GM11168 (cell line): ENCODE measurements around the gene PLCL1.

Source experiments
- in situ Hi-C: fragments of 300-500 bp; cut with MboI; formaldehyde crosslinking; loops from one replicate; pipeline ENCODE4 v1.12.0; 2022; ENCODE audit warnings: low sequenced_read_pairs; ENCODE audit not compliant: unreplicated experiment

PLCL1 gene

DNA sequence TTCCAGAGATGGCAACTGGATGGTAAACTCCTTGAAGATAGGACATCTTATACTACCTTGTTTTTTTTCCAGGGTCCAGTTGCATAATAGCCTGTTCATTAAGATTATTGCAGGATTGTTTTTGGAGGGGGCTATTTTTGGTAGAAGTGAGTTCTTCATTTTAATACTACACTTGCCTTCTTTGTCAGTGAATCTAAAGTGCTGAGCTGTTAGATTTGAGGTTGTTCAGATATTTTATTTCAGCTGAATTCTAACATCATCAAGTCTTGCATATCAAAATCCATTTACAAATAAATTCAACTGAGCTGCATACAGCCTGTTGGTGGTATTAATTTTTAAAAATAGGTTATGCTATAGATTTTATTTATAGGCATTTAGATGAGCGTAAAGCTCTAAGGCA, 72.1 kb downstream of the PLCL1 start:
- in situ Hi-C loops = no loop called here

DNA sequence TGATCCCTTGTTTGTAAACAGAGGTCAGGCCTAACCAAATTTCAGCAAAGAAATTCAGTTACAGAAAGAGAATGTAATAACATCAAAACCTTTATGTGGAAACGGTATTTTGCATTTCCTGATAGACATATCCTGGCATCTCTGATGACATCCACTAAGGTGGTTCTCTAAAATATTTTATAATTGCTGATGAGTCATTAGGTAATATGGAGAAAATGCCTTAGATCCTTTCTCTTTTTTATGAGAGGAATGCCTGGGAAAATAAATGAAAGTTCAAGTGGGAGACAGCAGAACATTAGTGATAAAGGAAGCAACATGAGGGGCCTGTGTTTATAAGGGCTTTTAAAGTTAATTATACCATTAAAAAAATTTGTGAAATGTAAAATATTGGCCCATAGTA, 72.6 kb downstream of the PLCL1 start:
- in situ Hi-C loops = no loop called here

- in situ Hi-C loops = no loop called here
Measured at GRCh38 chr2:197878792-197879191, 74.4 kb downstream of the PLCL1 start.

- in situ Hi-C loops = no loop called here
Measured at GRCh38 chr2:197879812-197880408, 75.5 kb downstream of the PLCL1 start.

DNA sequence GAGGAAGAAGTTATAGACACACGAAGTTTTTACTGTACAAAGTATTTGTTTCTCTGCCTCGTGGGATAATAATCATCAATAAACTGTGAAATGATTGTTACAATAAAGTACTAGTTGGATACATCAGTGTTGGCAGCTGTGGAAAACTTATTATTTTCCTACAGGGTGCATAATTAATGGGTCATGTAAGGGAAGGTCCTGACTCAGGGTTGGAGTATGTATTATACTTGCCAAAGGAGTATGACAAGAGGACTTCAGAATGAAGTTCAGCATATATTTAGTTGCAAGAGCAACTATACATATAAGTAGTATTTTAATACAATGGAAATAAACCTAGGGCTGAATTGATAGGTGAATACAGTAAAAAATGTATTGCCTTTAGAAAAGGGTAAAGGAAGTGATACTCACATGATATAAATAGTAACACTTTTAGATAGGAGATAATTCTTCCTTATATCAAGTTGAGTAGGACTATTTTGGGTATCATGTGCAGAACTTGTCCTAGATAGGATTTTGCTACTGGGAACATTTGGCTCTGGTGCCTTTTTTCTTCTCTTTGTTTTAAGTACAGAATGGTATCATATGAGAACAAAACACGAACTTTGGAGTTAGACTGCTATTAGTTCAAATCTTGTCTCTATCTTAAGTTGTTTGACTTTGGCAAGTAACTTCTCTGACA, 79.1 kb downstream of the PLCL1 start:
- in situ Hi-C loops = no loop called here

DNA sequence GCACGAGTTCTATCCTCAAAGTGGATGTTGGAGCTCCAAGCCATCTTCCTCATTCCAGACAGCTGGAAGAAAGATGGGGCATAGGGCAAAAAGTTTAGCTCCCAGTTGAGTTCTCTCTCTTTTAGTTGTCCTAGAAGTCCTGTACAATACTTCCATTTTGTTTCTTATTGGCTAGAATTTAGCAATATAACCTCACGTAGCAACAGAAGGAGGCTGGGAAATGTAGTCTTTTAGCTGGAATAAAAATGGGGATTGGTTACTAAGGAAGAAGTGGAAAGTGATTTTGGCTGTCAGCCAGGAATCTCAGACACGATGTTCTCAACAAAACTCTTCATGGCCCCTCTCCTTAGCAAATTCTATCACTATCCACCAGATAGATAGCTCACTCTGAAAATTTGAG, 79.9 kb downstream of the PLCL1 start:
- in situ Hi-C loops = no loop called here

DNA sequence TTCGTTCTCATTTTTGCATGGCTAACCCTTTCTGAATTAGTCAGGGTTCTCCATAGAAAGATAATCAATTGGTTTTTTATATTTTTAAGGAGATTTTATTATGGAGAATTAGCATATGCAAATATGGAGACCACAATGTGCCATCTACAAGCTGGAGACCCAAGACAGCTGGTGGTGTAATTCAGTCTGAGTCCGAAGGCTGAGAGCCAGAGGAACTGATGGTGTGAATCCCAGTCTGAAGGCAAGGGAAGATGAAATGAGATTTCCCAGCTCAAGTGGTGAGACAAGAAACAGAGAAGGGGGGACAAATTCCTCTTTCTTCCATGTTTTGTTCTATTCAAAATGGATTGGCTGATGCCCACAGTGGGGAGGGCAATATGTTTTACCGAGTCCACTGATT, 80.7 kb downstream of the PLCL1 start:
- in situ Hi-C loops = no loop called here

DNA sequence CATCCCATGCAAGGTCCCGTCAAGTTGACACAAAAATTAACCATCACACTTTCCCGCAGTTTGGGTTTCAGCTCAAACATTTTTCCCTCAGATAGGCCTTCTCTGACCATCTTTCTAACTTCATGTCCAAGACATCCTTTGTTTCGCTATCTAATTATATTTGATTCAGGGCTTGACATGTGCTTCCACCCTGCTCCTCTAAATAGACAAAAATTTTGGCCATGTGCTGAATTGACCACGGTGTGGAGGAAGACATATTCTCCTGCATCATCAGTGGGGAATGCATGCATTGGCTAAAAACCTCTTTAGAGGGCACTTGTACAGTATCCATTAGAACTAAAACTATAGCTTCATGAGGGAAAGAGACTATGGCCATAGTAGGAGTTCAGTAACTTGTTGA, 81.2 kb downstream of the PLCL1 start:
- in situ Hi-C loops = no loop called here

GRCh38 chr2:197888321-197888720, 83.9 kb downstream of the PLCL1 start:
- in situ Hi-C loops = no loop called here

DNA sequence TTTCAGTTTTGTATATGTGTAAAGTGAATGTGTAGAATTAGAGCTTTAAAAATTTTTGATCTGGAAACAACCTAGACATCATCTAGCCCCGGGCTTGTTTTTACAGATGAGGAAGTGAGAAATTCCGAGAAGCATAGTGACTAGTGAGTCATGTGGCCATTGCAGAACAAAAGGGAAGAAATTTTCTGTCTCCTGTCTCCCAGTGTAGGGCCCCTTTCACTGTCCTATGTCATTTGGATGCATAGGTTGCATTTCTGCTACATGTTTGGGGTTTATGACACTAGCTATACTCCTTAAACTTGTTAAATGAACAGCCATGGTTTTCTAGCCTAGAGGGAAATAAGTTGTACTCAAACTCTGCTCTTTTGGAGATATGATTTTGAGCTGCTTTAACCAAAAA, 84.6 kb downstream of the PLCL1 start:
- in situ Hi-C loops = no loop called here

DNA sequence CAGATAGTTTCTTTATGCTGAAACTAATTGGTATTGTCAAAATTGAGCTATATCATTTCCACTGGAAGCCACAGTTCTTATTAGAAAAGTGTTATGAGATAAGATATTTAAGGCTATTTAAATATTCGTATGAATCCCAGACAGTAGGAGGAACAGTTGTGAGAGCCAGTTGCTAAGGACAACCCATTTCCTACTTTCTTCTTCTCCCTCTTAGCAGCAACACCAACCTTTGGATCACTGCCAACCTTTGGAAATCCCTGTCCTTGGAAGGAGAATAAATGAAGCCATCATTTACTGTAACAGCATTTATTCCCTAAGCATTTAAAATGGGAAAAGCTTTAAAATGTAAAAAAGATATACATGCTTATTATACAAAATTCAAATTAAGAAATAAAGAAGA, 85.8 kb downstream of the PLCL1 start:
- in situ Hi-C loops = no loop called here

DNA sequence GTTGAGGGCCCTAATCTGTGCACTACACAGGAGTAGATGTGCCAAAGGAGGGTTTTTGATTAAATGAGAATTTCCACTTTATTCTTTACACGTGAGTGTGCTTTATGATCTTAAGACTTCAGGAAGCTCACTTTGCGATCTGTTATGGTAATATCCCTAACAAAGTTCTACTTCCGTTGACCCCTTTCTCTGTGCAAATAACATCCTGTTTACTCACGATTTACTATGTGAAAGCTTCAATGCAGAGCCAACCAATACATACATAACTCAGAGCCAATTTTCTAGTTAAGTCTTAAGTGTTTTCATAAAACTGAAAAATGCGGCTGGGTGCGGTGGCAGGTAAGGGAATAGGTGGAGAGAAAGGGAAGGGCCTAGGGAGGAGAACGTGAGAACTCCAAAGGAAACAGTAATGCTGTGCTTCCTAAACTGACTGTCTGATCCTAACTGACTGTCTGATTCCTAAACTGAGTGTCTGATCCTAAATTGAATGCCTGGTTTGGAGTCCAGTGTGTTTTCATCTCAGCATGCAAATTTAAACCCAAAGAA, 87.6 kb downstream of the PLCL1 start:
- in situ Hi-C loops = no loop called here

DNA sequence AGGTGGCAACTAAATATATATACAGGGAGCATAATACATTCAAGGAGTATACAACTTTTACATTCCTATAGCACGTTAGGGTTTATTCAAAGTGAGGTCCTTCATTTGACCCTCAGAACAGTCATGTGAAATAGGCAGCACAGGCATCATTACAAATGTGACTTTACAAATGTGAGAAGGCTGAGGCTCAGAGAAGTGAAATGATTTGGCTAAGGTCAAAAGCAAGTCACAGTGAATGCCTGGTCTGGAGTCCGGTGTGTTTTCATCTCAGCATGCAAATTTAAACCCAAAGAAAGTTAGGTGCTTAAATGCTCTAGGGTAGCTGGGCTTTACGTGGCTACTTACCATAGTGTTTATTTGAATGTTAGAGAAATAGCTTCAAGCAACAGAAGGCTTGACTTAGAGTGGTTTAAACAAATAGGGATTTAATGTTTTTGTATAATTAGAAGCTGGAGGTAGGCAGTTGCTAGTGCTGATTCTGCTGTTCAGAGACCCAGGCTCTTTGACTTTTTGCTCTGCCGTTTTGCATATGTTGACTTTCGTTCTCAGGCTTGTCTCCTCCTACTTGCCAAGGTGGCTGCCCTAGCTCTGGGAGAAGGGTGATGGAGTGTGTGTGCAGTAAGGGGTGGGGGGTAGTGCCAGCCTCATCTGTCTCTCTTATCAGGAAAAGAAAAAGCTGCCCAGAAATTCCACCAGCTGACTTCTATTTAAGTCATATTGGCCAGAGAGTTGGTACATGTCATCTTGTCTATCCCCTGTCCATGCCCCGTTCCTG, 89.2 kb downstream of the PLCL1 start:
- in situ Hi-C loops = no loop called here

- in situ Hi-C loops = no loop called here
Measured at GRCh38 chr2:197894751-197895274, 90.4 kb downstream of the PLCL1 start.

DNA sequence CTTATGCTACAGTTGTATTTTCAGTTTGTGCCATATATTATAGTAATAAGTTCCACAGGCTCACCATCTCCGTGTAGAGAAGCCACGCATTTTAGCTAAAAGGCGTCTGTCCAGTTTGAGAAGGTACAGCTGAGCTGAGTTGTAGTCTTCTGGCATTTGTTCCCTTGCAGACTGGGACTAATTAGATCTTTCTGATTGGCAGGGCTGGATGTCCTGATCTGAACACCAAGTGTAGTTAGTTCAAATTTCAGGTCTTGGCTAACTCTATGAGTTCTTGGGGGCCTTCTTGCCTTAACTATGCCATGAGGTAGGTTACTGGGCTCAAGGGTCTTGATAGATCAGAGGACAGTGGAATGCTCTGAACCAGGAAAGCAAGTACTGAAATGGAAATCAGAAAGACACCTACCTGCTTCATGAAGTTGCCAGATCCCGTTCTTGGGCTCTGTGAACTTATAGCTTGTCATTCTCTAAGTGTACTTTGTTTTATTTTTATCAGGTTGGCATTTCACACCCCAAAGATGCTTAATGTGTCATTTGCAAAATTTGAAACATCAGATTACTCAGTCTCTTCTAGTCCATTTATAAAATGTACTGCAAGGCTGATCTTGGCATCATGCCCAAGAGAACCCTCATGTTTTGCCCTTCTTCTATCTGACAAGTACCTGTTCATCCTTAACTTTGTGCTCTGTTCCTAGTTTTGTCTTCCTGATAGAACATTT, 93.7 kb downstream of the PLCL1 start:
- in situ Hi-C loops = no loop called here

DNA sequence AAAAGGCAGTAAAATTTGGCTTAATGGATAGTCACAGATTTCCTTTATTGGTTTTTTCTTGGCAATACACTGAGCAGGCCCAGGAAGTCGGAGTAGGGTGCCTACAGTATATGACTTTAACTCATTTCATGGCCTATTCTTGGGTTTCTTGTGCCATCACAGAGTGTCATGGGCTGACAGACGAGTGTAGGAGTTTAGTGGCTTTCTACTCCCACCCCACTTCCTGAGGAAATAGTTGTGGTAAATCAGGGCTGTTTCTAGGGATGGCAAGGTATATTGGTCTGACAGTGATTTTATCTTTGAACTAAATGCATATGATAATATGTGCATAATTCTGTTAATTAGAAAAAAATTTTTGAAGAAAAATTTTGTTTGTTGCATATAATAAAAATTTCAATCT, 100.1 kb downstream of the PLCL1 start:
- in situ Hi-C loops = no loop called here

DNA sequence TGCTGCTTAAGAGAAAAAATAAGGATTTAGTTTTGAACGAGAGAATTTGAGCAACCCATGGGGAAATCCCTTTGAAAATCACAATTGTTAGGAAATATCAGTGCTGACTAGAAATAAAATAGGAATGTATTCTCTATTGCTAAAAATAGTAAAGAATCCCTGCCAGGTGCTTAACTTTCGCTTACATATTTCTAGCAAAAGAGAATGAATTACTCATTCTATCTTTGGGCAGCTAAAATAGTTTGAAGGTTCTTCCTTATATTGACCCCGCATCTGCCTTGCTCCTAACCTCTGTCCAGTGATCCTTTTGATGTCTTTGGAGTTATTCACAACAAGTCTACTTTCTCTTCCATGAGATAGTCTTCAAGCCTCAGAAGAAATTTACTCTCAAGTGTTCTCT, 103.8 kb downstream of the PLCL1 start:
- in situ Hi-C loops = no loop called here

DNA sequence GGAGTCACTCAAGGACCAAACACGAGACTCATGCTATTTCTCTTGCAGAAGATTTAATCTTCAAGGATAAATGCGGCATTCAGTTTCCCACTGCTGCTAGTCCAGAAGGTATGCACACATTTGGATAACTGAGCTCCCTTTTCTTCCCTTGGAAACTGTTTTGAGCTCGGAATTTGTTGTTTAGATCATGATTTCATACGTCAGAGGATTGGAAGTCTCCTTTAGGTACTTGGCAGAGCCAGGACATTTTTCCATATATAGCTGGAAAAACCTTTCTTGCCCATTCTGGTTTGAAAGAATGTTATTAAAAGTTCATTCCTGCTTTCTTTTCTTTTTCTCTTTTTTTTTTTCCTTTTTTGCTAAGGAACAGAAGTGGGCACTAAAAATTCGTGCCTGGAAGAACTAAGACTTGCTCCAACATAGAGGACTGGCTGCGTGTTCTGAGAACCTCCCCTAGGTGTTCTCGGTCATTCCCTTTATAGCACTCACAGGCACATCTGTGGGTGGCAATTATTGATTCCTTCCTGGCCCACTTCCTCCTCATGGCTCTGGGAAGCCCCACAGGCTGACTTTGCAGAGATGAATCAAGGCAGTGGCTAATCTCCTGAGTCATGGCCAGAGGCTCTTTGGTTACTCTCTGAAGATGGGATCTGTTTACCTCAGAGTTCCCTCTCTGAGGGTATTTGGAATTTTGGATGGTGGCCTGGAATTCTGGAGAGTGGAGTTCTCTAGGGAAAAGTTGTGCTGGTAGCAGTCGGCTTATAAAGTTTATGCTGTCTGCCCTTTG, 104.8 kb downstream of the PLCL1 start:
- in situ Hi-C loops = no loop called here

DNA sequence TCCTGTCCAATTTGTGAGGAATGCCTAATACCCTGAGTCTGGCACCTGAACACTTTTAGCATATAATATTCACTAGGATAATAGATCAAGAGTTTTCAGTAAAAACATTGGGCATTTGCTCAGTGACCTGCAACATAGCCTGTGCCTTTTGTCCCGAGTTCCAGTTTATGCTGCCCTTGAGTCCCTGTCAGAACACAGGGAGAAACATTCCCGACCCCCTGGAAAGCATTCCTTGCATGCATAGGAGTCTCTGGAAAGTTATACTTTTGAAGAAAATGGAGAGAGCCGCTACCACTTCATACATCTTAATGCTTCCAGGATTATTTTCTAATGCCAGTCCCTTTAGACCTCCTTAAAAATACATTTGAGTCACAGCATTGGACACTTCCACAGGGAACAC, 107.3 kb downstream of the PLCL1 start:
- in situ Hi-C loops = no loop called here

GRCh38 chr2:197913084-197913483, 108.7 kb downstream of the PLCL1 start:
- in situ Hi-C loops = no loop called here
